HEK293 (cell line): ENCODE results near the gene SGIP1.

Source experiments
- CTCF ChIA-PET: fragments of 350-600 bp; formaldehyde crosslinking; extraction: SDS; loops from one replicate; lab custom pipeline; 2021; ENCODE audit warnings: antibody characterized with exemption; lab: Yijun Ruan, JAX
- POLR2A ChIA-PET: fragments of 300-600 bp; formaldehyde crosslinking; extraction: SDS; loops from one replicate; lab custom pipeline; 2020; ENCODE audit warnings: antibody characterized with exemption, inconsistent platforms; lab: Yijun Ruan, JAX
- H3K27ac ChIP-seq: fragments of 200-500 bp; sonication (Bioruptor generic); 2 replicates; pipeline ENCODE4 v1.5.1; 2014; ENCODE audit warnings: low read depth, low read length, control low read depth, inconsistent platforms; ENCODE audit errors: extremely low read depth
- H3K36me3 ChIP-seq, 2 experiments: fragments of 200-500 bp in 1 of 2; sonication (Bioruptor generic) in 1 of 2; 1 replicate in 1 of 2; 2 replicates in 1 of 2; pipeline ENCODE4 v1.5.1; 2014 to 2017; ENCODE audit warnings: inconsistent platforms in 2 of 2, low read length in 2 of 2; ENCODE audit not compliant: control insufficient read depth in 2 of 2, insufficient read depth in 1 of 2
- H3K4me1 ChIP-seq: fragments of 200-500 bp; sonication (Bioruptor generic); 2 replicates; pipeline ENCODE4 v1.5.1; 2014; ENCODE audit warnings: mild to moderate bottlenecking, low read length, inconsistent platforms; ENCODE audit not compliant: control insufficient read depth, insufficient read depth
- H3K4me3 ChIP-seq: 2 replicates; pipeline ENCODE4 v1.5.1; 2011; ENCODE audit warnings: low read depth, mild to moderate bottlenecking, control low read depth, low read length, moderate library complexity
- H3K9me3 ChIP-seq: fragments of 200-500 bp; sonication (Bioruptor generic); 2 replicates; pipeline ENCODE4 v1.5.1; 2014; ENCODE audit warnings: low read depth, low read length, inconsistent platforms; ENCODE audit not compliant: control insufficient read depth, insufficient read depth
- AEBP2 ChIP-seq: fragments of 450-650 bp; formaldehyde crosslinking; IDR thresholded peaks from 2 replicates; pipeline ENCODE4 v1.5.1; 2016; ENCODE audit warnings: missing biosample characterization, missing genetic modification characterization, borderline replicate concordance
- GLI4 ChIP-seq: fragments of 450-650 bp; formaldehyde crosslinking; IDR thresholded peaks from 2 replicates; pipeline ENCODE4 v1.5.1; 2016; ENCODE audit warnings: missing biosample characterization, missing genetic modification characterization
- IKZF3 ChIP-seq: fragments of 450-650 bp; IDR thresholded peaks from 2 replicates; pipeline ENCODE4 v1.5.0; 2018; ENCODE audit warnings: missing biosample characterization, mild to moderate bottlenecking, missing genetic modification characterization, moderate library complexity
- KLF17 ChIP-seq: fragments of 450-650 bp; formaldehyde crosslinking; IDR thresholded peaks from 2 replicates; pipeline ENCODE4 v1.5.1; 2016; ENCODE audit warnings: missing biosample characterization, missing genetic modification characterization
- SP7 ChIP-seq: fragments of 450-650 bp; formaldehyde crosslinking; IDR thresholded peaks from 2 replicates; pipeline ENCODE4 v1.5.1; 2016; ENCODE audit warnings: missing biosample characterization, missing genetic modification characterization
- ZBTB20 ChIP-seq: fragments of 450-650 bp; formaldehyde crosslinking; IDR thresholded peaks from 2 replicates; pipeline ENCODE4 v1.5.1; 2016; ENCODE audit warnings: missing biosample characterization, missing genetic modification characterization
- ZBTB48 ChIP-seq: fragments of 450-650 bp; formaldehyde crosslinking; IDR thresholded peaks from 2 replicates; pipeline ENCODE4 v1.5.1; 2016; ENCODE audit warnings: missing biosample characterization, missing genetic modification characterization
- ZBTB49 ChIP-seq: fragments of 450-650 bp; formaldehyde crosslinking; IDR thresholded peaks from 2 replicates; pipeline ENCODE4 v1.5.1; 2016; ENCODE audit warnings: missing biosample characterization, missing genetic modification characterization, low read depth
- ZNF114 ChIP-seq: fragments of 450-650 bp; formaldehyde crosslinking; IDR thresholded peaks from 2 replicates; pipeline ENCODE4 v1.5.0; 2017; ENCODE audit warnings: missing biosample characterization, missing genetic modification characterization
- ZNF138 ChIP-seq: fragments of 450-650 bp; formaldehyde crosslinking; IDR thresholded peaks from 2 replicates; pipeline ENCODE4 v1.5.1; 2016; ENCODE audit warnings: missing biosample characterization, missing genetic modification characterization, borderline replicate concordance
- ZNF148 ChIP-seq: fragments of 450-650 bp; formaldehyde crosslinking; IDR thresholded peaks from 2 replicates; pipeline ENCODE4 v1.5.0; 2017; ENCODE audit warnings: missing biosample characterization, missing genetic modification characterization, borderline replicate concordance
- ZNF16 ChIP-seq: fragments of 450-650 bp; formaldehyde crosslinking; IDR thresholded peaks from 2 replicates; pipeline ENCODE4 v1.5.1; 2016; ENCODE audit warnings: low read depth, missing biosample characterization, missing genetic modification characterization
- ZNF214 ChIP-seq: fragments of 450-650 bp; formaldehyde crosslinking; IDR thresholded peaks from 2 replicates; pipeline ENCODE4 v1.5.1; 2017; ENCODE audit warnings: missing biosample characterization, mild to moderate bottlenecking, missing genetic modification characterization, borderline replicate concordance
- ZNF239 ChIP-seq: fragments of 450-650 bp; formaldehyde crosslinking; IDR thresholded peaks from 2 replicates; pipeline ENCODE4 v1.5.1; 2016; ENCODE audit warnings: missing biosample characterization, missing genetic modification characterization
- ZNF248 ChIP-seq: fragments of 450-650 bp; formaldehyde crosslinking; IDR thresholded peaks from 2 replicates; pipeline ENCODE4 v1.5.1; 2017; ENCODE audit warnings: missing biosample characterization, missing genetic modification characterization
- ZNF266 ChIP-seq: fragments of 450-650 bp; formaldehyde crosslinking; IDR thresholded peaks from 2 replicates; pipeline ENCODE4 v1.5.1; 2016; ENCODE audit warnings: missing biosample characterization, missing genetic modification characterization, low read depth
- ZNF292 ChIP-seq: fragments of 450-650 bp; formaldehyde crosslinking; IDR thresholded peaks from 2 replicates; pipeline ENCODE4 v1.5.1; 2016; ENCODE audit warnings: low read depth, missing biosample characterization, missing genetic modification characterization, borderline replicate concordance
- ZNF391 ChIP-seq: fragments of 450-650 bp; formaldehyde crosslinking; IDR thresholded peaks from 2 replicates; pipeline ENCODE4 v1.5.1; 2016; ENCODE audit warnings: low read depth, missing biosample characterization, missing genetic modification characterization, borderline replicate concordance
- ZNF433 ChIP-seq: fragments of 450-650 bp; formaldehyde crosslinking; IDR thresholded peaks from 2 replicates; pipeline ENCODE4 v1.5.1; 2016; ENCODE audit warnings: missing biosample characterization, missing genetic modification characterization, low read depth
- ZNF473 ChIP-seq: fragments of 450-650 bp; formaldehyde crosslinking; IDR thresholded peaks from 2 replicates; pipeline ENCODE4 v1.5.1; 2017; ENCODE audit warnings: missing biosample characterization, missing genetic modification characterization
- ZNF529 ChIP-seq: fragments of 450-650 bp; formaldehyde crosslinking; IDR thresholded peaks from 2 replicates; pipeline ENCODE4 v1.5.1; 2017; ENCODE audit warnings: missing genetic modification characterization, missing biosample characterization; ENCODE audit not compliant: insufficient replicate concordance
- ZNF596 ChIP-seq: fragments of 450-650 bp; IDR thresholded peaks from 2 replicates; pipeline ENCODE4 v1.5.0; 2018; ENCODE audit warnings: missing biosample characterization, mild to moderate bottlenecking, missing genetic modification characterization, moderate library complexity
- ZNF600 ChIP-seq: fragments of 450-650 bp; formaldehyde crosslinking; IDR thresholded peaks from 2 replicates; pipeline ENCODE4 v1.5.1; 2016; ENCODE audit warnings: missing biosample characterization, missing genetic modification characterization
- ZNF621 ChIP-seq: fragments of 450-650 bp; formaldehyde crosslinking; IDR thresholded peaks from 2 replicates; pipeline ENCODE4 v1.5.1; 2017; ENCODE audit warnings: missing biosample characterization, missing genetic modification characterization
- ZNF747 ChIP-seq: fragments of 450-650 bp; formaldehyde crosslinking; IDR thresholded peaks from 2 replicates; pipeline ENCODE4 v1.5.1; 2016; ENCODE audit warnings: missing biosample characterization, missing genetic modification characterization
- ZNF837 ChIP-seq: fragments of 450-650 bp; formaldehyde crosslinking; IDR thresholded peaks from 2 replicates; pipeline ENCODE4 v1.5.1; 2016; ENCODE audit warnings: missing biosample characterization, missing genetic modification characterization
- ZSCAN5A ChIP-seq: fragments of 450-650 bp; formaldehyde crosslinking; IDR thresholded peaks from 2 replicates; pipeline ENCODE4 v1.5.1; 2016; ENCODE audit warnings: missing biosample characterization, missing genetic modification characterization

SGIP1 gene

GRCh38 chr1:66752671-66753371 lies 218.9 kb downstream of the SGIP1 start:
- POLR2A ChIA-PET, result no interaction called here
- no peaks in the 10 kb centered on the region for H3K4me1 ChIP-seq
- no peak for TF ChIP-seq ZNF621
- TF ChIP-seq ZNF837 (tag by site-specific recombination), result no peak
- no peak for TF ChIP-seq ZNF114 (tag by site-specific recombination)
- no peak for TF ChIP-seq ZNF266 (tag by site-specific recombination)
- TF ChIP-seq ZNF391 (tag by site-specific recombination), result no peak
- TF ChIP-seq ZBTB48 (tag by site-specific recombination), result no peak
- no peak for TF ChIP-seq ZNF148 (tag by site-specific recombination)
- no peak for TF ChIP-seq SP7
- no peak for TF ChIP-seq ZBTB20 (tag by site-specific recombination)
- TF ChIP-seq ZNF747 (tag by site-specific recombination), result no peak
- TF ChIP-seq ZNF214 (tag by site-specific recombination), result no peak
- TF ChIP-seq KLF17 (tag by site-specific recombination), result no peak
- no peak for TF ChIP-seq ZNF596
- no peak for TF ChIP-seq GLI4 (tag by site-specific recombination)
- TF ChIP-seq ZNF248 (tag by site-specific recombination), result no peak
- TF ChIP-seq ZNF529 (tag by site-specific recombination), result no peak
- TF ChIP-seq ZNF473 (tag by site-specific recombination), result no peak
- TF ChIP-seq IKZF3, result no peak
- TF ChIP-seq ZNF239 (tag by site-specific recombination), result no peak
- TF ChIP-seq ZSCAN5A, result no peak
- TF ChIP-seq, all 188 proteins: peak for 0
- CTCF ChIA-PET, result interaction anchor here (0.5 to 1.2 kb wide), 3 partner anchors 9 to 510 kb away, joined by 3 to 6 read pairs (median 5); no protein-coding TSS in a partner anchor
- Histone ChIP-seq H3K4me3 (no peak overlapping the region), H3K27ac (no peak overlapping the region), H3K9me3 (no peaks in the 10 kb centered on the region), H3K36me3 (no peaks in the 10 kb centered on the region)

GRCh38 chr1:66757722-66758240 lies 223.8 kb downstream of the SGIP1 start:
- ChIA-PET POLR2A (no interaction called here), CTCF (interaction anchor here (0.5 to 1.1 kb wide), 5 partner anchors 20 to 454 kb away, joined by 3 to 6 read pairs (median 3); partner anchors contain the start of gene SLC35D1)
- no peak overlapping the region for H3K4me3 ChIP-seq
- no peak overlapping the region for H3K27ac ChIP-seq
- H3K9me3 ChIP-seq, result no peaks in the 10 kb centered on the region
- H3K36me3 ChIP-seq, result no peaks in the 10 kb centered on the region
- H3K4me1 ChIP-seq, result no peaks in the 10 kb centered on the region
- TF ChIP-seq ZNF292 (tag by site-specific recombination), result no peak
- TF ChIP-seq SP7, result no peak
- no peak for TF ChIP-seq ZNF747 (tag by site-specific recombination)
- TF ChIP-seq ZNF16 (tag by site-specific recombination), result no peak
- TF ChIP-seq ZNF600 (tag by site-specific recombination), result no peak
- no peak for TF ChIP-seq ZBTB49 (tag by site-specific recombination)
- TF ChIP-seq ZNF433 (tag by site-specific recombination), result no peak
- TF ChIP-seq ZNF138 (tag by site-specific recombination), result no peak
- no peak for TF ChIP-seq AEBP2 (tag by site-specific recombination)
